Natural killer cell (primary cell): ENCODE data around the gene SSUH2. TPM values are rescaled to one million over a fixed set of nuclear protein-coding genes. Genes with fewer than 3 reads are reported as not detected.

Source experiments
- ATAC-seq, 3 donors: fragments of 150-1000 bp in 2 of 3; fragments of 200-7000 bp in 1 of 3; cut with Tn5 transposase; 1 replicate in 1 of 3; 2 replicates in 2 of 3; pipeline ENCODE4 v1.10.0; 2021; ENCODE audit warnings: mild to moderate bottlenecking in 2 of 3, moderate library complexity in 2 of 3
- DNase-seq, 2 donors: peaks; one replicate each; pipeline versions ENCODE4 v3.0.0 to v3.0.0-alpha.2; 2013 to 2021; ENCODE audit warnings: mixed read lengths in 1 of 2
- H3K27ac ChIP-seq: one replicate; pipeline ENCODE4 v1.5.1; 2013; ENCODE audit warnings: mild to moderate bottlenecking, low read length
- H3K27me3 ChIP-seq: one replicate; pipeline ENCODE4 v1.6.1; 2013; ENCODE audit warnings: low read length; ENCODE audit not compliant: control insufficient read depth, insufficient read depth
- H3K36me3 ChIP-seq: one replicate; pipeline ENCODE4 v1.6.1; 2013; ENCODE audit warnings: low read length; ENCODE audit not compliant: control insufficient read depth, insufficient read depth
- H3K4me1 ChIP-seq: one replicate; pipeline ENCODE4 v1.6.1; 2013; ENCODE audit warnings: low read length; ENCODE audit not compliant: control insufficient read depth, insufficient read depth
- H3K4me3 ChIP-seq: one replicate; pipeline ENCODE4 v1.5.1; 2013; ENCODE audit warnings: low read length
- H3K9me3 ChIP-seq: one replicate; pipeline ENCODE4 v1.6.1; 2013; ENCODE audit warnings: low read length; ENCODE audit not compliant: control insufficient read depth, insufficient read depth
- H3K27ac Mint-ChIP-seq, 2 donors: one replicate each; pipeline ENCODE4 v1.8.0; 2022; ENCODE audit warnings: mild to moderate bottlenecking in 2 of 2, mixed read lengths in 2 of 2, moderate library complexity in 1 of 2
- H3K27me3 Mint-ChIP-seq, 2 donors: one replicate each; pipeline ENCODE4 v1.8.0; 2022; ENCODE audit warnings: low read depth in 2 of 2, mixed read lengths in 2 of 2
- H3K36me3 Mint-ChIP-seq: one replicate; pipeline ENCODE4 v1.8.0; 2022; ENCODE audit warnings: mixed read lengths
- H3K4me1 Mint-ChIP-seq, 2 donors: one replicate each; pipeline ENCODE4 v1.8.0; 2022; ENCODE audit warnings: mixed read lengths in 2 of 2
- H3K4me3 Mint-ChIP-seq: one replicate; pipeline ENCODE4 v1.8.0; 2022; ENCODE audit warnings: mild to moderate bottlenecking, moderate library complexity, mixed read lengths
- H3K9me3 Mint-ChIP-seq, 2 donors: one replicate each; pipeline ENCODE4 v1.8.0; 2022; ENCODE audit warnings: mixed read lengths in 2 of 2
- WGBS: methylation state at CpG from one replicate; pipeline ENCODE4 v1.1.7; 2013; ENCODE audit warnings: missing lambda C conversion rate; ENCODE audit not compliant: insufficient coverage; 5-methylcytosine and 5-hydroxymethylcytosine counted together
- intact Hi-C: fragments of 100-400 bp; cut with micrococcal nuclease; formaldehyde crosslinking; loops from one replicate; pipeline ENCODE4 v1.14.2; 2022
- total RNA-seq, 4 donors: library from RNA; stranded (reverse); fragments of 120-200 nt in 1 of 4; gene quantifications; one replicate each; pipeline versions ENCODE4 v1.2.3 to v1.2.4, GENCODE V29; 2013 to 2022
- TF ChIP-seq, protein P1 (sequence below): fragments of 200-600 bp; IDR thresholded peaks from one replicate; pipeline ENCODE4 v1.8.0; 2022; ENCODE audit warnings: antibody characterized with exemption

SSUH2 gene
- total RNA-seq, 3 donors from 2014 or later (not counting 1 experiment from before 2014, with no cell fraction given): not detected

DNA sequence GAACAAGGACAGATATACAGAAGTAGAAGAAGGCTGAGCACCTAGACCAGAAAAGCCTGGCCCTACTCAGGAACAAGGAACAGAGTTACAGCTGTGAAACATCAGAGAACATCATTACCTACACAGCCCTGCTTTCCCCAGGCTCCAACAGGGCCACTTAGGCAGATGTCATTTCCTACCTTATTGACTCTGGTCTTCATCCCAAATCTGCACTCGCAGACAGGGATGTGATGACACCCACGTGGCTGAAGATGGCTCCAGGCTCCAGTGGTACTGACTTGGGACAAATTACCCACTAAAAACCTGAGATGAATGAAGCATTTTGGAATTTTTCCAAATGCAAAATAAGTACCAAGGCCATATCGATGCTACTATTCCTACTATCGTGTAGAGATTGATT, 18.0 kb upstream of the SSUH2 start:
- Mint-ChIP-seq H3K4me3 (no peak overlapping the region), H3K27me3 (peaks cover 17 to 23% of the 10 kb centered on the region in 2 donors)
- 71% methylated on average over 4 of the region's 4 CpGs for WGBS

DNA sequence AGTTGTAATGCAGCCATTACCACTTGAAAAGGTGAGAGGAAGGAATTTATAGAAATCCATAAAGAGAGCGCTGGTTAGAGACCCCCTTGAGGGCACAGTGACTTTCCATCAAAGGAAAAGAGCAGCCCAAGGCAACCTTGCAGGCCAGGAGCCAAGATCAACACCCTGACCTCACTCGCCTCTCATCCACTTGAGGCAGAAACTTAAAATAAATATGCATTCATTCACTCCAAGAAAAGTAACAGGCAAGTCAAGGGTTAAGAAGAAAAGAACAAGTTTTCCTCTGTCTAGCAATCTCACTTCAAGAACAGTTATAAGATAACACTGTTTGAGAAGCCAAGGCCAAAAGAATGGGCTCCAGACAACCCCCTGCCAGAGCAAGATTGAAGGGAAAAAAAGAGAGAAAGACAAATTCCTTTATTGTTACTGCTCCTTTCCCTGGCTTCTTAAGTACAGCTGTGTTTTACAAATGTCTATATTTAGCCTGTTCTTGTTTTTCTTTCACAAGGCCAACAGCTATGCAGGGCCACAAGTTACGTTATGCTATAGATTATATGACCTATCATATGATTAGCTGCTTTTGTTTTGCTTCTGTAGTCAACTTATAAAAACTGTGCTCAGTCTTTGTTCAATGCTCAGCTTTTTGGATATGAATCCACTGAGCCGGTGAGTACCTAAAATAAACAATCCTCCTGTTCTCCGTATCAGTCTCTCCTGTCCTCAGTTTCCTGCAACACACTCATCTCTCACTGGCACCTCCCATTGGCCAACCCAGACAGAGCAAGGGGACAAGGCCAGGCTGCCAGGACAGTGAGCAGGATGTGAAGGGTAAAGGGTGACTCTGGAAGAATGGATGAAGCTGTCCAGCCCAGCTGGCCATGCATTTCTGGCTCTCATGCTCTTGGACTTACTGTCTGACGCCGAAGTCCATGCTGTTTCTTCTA, 15.8 kb upstream of the SSUH2 start:
- WGBS: 70% methylated on average over 7 of the region's 7 CpGs
- Histone ChIP-seq H3K27me3 (no peaks in the 10 kb centered on the region), H3K36me3 (no peaks in the 10 kb centered on the region), H3K9me3 (no peaks in the 10 kb centered on the region), H3K4me1 (peaks cover 4% of the 10 kb centered on the region), H3K27ac (no peak overlapping the region), H3K4me3 (no peak overlapping the region)
- Mint-ChIP-seq H3K27ac (no peak overlapping the region), H3K27me3 (peaks cover 17 to 27% of the 10 kb centered on the region in 2 donors), H3K9me3 (no peaks in the 10 kb centered on the region), H3K4me3 (no peak overlapping the region), H3K4me1 (peaks cover 0 to 6% of the 10 kb centered on the region in 2 donors), H3K36me3 (no peaks in the 10 kb centered on the region)
- DNase-seq (no peak), ATAC-seq (no peak)
- TF ChIP-seq, protein P1, sequence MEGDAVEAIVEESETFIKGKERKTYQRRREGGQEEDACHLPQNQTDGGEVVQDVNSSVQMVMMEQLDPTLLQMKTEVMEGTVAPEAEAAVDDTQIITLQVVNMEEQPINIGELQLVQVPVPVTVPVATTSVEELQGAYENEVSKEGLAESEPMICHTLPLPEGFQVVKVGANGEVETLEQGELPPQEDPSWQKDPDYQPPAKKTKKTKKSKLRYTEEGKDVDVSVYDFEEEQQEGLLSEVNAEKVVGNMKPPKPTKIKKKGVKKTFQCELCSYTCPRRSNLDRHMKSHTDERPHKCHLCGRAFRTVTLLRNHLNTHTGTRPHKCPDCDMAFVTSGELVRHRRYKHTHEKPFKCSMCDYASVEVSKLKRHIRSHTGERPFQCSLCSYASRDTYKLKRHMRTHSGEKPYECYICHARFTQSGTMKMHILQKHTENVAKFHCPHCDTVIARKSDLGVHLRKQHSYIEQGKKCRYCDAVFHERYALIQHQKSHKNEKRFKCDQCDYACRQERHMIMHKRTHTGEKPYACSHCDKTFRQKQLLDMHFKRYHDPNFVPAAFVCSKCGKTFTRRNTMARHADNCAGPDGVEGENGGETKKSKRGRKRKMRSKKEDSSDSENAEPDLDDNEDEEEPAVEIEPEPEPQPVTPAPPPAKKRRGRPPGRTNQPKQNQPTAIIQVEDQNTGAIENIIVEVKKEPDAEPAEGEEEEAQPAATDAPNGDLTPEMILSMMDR: no peak
- intact Hi-C loops: no loop called here

More for the DNA sequence above, 18.0 kb upstream of the SSUH2 start:
- intact Hi-C loops: no loop called here
- TF ChIP-seq, protein P1: no peak
- peaks cover 0 to 6% of the 10 kb centered on the region in 2 donors for H3K4me1 Mint-ChIP-seq
- Histone ChIP-seq H3K27ac (no peak overlapping the region), H3K4me1 (peaks cover 4% of the 10 kb centered on the region), H3K4me3 (no peak overlapping the region), H3K9me3 (no peaks in the 10 kb centered on the region), H3K27me3 (no peaks in the 10 kb centered on the region), H3K36me3 (no peaks in the 10 kb centered on the region)
- no peaks in the 10 kb centered on the region for H3K36me3 Mint-ChIP-seq
- no peak overlapping the region for H3K27ac Mint-ChIP-seq
- H3K9me3 Mint-ChIP-seq: no peaks in the 10 kb centered on the region
- ATAC-seq (no peak), DNase-seq (no peak)

DNA sequence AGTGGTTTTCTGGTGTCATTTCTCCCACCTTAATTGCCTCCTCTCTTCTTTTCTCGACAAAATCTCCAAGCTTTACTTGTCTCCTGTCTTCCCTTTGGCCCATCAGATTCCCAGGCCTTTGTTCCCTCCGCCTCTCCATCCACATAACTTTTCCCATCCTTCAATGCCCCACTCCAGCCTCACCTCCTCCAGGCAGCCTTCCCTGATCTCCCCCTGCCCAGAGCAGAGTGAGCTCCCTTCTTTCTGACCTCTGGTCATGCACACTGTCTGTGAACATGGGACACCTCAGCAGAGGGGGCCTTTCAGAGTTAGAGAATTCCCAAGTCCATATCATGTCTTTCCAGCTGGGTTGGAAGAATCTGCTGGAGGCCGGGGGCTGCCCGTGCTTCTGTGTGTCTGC, 14.6 kb upstream of the SSUH2 start:
- H3K36me3 ChIP-seq: no peaks in the 10 kb centered on the region
- H3K27me3 Mint-ChIP-seq: peaks cover 7 to 17% of the 10 kb centered on the region in 2 donors
- peaks cover 4% of the 10 kb centered on the region for H3K4me1 ChIP-seq
- 78% methylated on average over 4 of the region's 4 CpGs for WGBS
- peaks cover 0 to 6% of the 10 kb centered on the region in 2 donors for H3K4me1 Mint-ChIP-seq
- H3K27me3 ChIP-seq: no peaks in the 10 kb centered on the region
- TF ChIP-seq, protein P1: no peak
- H3K4me3 Mint-ChIP-seq: no peak overlapping the region
- DNase-seq (no peak), ATAC-seq (no peak)
- no peak overlapping the region for H3K4me3 ChIP-seq
- intact Hi-C loops: no loop called here
- H3K27ac ChIP-seq: no peak overlapping the region
- H3K9me3 ChIP-seq: no peaks in the 10 kb centered on the region
- H3K9me3 Mint-ChIP-seq: no peaks in the 10 kb centered on the region
- no peaks in the 10 kb centered on the region for H3K36me3 Mint-ChIP-seq
- no peak overlapping the region for H3K27ac Mint-ChIP-seq
